GM12864 (cell line): ENCODE measurements around the gene IFI30.

Experiments used
- DNase-seq: peaks from one replicate; pipeline ENCODE4 v3.0.0-alpha.2; 2011; ENCODE audit warnings: low read depth
- H3K4me3 ChIP-seq: 2 replicates; pipeline ENCODE4 v1.5.1; 2011; ENCODE audit warnings: mild to moderate bottlenecking, low read depth, low read length, control low read depth
- TF ChIP-seq, protein P1 (sequence below): IDR thresholded peaks from 2 replicates; pipeline ENCODE4 v1.5.1; 2011; ENCODE audit warnings: low read depth, mild to moderate bottlenecking, moderate library complexity, low read length, control low read depth, inconsistent platforms; ENCODE audit errors: missing control alignments

Gene IFI30

GRCh38 chr19:18143902-18144301 is 29.7 kb upstream of the IFI30 start:
- H3K4me3 ChIP-seq = no peak overlapping the region
- DNase-seq = no peak
- TF ChIP-seq, protein P1, sequence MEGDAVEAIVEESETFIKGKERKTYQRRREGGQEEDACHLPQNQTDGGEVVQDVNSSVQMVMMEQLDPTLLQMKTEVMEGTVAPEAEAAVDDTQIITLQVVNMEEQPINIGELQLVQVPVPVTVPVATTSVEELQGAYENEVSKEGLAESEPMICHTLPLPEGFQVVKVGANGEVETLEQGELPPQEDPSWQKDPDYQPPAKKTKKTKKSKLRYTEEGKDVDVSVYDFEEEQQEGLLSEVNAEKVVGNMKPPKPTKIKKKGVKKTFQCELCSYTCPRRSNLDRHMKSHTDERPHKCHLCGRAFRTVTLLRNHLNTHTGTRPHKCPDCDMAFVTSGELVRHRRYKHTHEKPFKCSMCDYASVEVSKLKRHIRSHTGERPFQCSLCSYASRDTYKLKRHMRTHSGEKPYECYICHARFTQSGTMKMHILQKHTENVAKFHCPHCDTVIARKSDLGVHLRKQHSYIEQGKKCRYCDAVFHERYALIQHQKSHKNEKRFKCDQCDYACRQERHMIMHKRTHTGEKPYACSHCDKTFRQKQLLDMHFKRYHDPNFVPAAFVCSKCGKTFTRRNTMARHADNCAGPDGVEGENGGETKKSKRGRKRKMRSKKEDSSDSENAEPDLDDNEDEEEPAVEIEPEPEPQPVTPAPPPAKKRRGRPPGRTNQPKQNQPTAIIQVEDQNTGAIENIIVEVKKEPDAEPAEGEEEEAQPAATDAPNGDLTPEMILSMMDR = no peak

GRCh38 chr19:18144361-18144760 is 29.3 kb upstream of the IFI30 start:
- DNase-seq = no peak
- TF ChIP-seq, protein P1 = no peak
- H3K4me3 ChIP-seq = no peak overlapping the region

DNA sequence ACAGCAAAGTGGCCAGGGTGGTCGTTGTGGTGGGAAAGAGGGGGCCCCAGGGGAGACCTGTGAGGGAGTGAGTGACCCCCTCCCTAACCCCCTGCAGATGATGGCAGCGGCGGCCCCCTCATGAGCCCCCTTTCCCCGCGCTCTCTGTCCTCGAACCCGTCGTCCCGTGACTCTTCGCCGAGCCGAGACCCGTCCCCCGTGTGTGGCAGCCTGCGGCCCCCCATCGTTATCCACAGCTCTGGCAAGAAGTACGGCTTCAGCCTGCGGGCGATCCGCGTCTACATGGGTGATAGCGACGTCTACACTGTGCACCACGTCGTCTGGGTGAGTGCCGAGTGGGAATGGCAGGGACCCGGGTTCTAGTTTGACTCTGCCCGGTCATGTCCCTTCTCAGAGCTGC is 28.7 kb upstream of the IFI30 start:
- DNase-seq = no peak
- no peak overlapping the region for H3K4me3 ChIP-seq
- TF ChIP-seq, protein P1 = no peak

DNA sequence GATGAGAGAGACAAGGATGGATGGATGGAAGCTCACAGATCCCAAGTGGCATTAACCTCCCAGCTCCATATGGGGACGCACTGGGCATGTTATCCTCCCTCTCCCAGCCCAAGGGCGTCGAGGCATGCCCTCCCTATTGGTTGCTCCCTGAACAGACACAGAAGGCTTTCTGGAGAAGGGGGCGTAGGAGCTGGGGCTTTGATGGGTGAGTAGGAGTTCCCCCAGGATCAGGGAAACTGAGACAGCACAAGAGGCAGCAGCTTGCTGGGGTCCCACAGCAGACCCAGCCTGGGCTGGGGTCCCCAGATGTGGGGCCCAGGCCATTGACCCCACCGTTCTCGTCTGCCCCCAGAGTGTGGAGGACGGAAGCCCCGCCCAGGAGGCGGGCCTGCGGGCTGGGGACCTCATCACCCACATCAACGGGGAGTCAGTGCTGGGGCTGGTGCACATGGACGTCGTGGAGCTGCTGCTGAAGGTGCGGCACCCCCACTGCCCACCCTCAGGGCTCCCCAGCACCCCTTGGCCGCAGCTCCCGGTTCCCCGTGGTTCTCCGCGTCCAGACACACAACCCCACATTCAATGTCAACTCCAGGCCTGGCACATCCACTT is 28.1 kb upstream of the IFI30 start:
- no peak overlapping the region for H3K4me3 ChIP-seq
- DNase-seq = no peak
- TF ChIP-seq, protein P1 = no peak

DNA sequence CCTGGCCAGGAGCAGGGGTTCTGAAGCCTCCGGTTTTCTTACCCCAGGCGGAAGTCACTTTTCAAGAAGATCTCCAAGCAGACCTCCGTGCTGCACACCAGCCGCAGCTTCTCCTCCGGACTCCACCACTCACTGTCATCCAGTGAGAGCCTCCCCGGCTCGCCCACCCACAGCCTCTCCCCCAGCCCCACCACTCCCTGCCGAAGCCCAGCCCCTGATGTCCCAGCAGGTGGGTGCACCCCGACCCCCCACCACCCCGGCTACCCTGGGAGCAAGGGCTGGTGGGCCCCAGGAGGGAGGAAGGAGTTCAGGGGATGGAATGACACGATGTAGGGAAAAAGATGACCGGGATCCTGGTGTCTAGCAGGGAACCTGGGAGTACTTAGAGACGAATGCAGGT is 26.2 kb upstream of the IFI30 start:
- no peak for DNase-seq
- TF ChIP-seq, protein P1 = no peak
- H3K4me3 ChIP-seq = no peak overlapping the region

DNA sequence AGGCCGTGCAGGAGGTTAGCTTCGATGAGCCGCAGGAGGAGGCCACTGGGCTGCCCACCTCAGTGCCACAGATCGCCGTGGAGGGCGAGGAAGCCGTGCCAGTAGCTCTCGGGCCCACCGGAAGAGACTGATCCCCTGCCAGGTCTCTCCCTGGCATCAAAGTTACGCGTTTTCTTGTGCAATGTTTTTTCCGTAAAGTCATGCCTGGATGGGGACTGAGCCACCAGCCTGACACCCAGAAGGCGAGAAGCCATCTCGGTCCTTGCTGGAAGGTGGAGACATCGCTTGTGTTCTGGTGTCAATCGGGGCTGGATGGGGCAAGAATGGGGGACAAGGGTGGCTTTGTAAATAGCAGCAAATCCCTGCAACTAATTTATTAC is 24.0 kb upstream of the IFI30 start:
- no peak overlapping the region for H3K4me3 ChIP-seq
- no peak for DNase-seq
- TF ChIP-seq, protein P1 = no peak

DNA sequence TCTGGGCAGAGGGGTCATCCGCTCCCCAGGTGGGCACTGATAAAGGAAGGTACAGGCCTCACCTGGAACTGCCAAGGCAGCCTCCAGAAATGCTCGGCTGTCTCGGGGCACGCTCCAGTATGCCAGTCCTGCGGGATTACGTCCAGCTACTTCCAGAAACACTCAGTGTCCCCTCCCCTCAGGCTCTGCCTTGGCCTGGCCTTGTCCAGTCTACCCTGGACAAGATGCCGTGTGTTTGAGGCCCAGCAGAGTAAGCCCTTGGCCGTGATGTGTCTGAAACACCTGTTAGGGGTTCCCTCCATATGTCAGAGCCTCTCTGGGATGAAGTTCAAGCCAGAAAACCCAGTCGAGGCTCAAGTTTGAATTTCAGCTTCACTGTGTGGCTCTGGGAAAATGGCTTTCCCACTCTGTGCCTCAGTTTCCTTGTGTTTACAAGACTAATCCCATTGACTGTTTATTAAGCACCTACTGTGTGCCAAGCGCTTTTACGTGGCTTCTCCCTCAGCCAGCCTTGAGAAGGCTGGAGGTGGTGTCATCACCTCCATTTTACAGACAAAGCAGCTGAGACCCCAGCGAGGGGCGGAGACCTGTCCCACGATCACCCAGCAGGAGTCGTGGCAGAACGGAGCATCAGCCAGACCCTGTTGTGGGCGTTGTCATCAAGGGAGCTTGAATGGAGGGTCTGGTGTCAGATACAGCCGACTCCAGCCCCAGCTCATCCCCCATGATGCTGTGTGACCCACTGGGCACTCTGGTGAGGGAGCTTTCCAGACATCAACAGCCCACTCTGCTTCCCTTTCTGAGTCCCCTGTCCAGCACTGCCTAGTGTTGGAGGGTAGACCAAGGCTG is 22.6 kb upstream of the IFI30 start:
- H3K4me3 ChIP-seq = no peak overlapping the region
- TF ChIP-seq, protein P1 = no peak
- DNase-seq = no peak
